ENCODE data around the gene TYW3. TPM values are rescaled to one million over a fixed set of nuclear protein-coding genes. Genes with fewer than 3 reads are reported as not detected.

TYW3 gene
- total and polyA plus RNA-seq, 3 donors from 2014 or later, result 12.7 to 15.4 (median 15.4) TPM

DNA sequence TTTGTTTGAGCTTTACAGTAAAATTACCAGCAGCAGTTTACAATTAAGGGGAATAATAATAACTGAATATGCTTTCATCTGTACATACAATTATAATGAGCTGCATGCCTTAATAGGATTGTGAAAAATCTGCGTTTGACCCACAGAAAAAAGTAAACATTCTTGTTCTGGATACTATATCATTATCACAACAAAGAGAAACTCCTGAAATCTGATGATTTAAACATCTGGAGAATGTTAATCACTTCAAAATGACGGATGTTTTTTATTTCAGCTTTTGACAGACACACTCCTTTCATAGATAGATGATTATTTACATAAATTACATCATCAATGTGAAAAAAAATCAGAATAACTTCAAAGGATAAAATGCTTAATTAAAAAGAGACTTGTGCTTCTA, 58.5 kb downstream of the TYW3 start:
- no peaks in the 10 kb centered on the region for H3K27me3 ChIP-seq
- intact Hi-C loops (cut with DNase I; ENCODE audit: low total_unique reads), result no loop called here
- no peak for DNase-seq
- no peaks in the 10 kb centered on the region for H3K4me1 ChIP-seq
- no peaks in the 10 kb centered on the region for H3K9me3 ChIP-seq
- H3K4me3 ChIP-seq, result no peak overlapping the region
- WGBS, 2 donors, result 45 to 63% methylated on average over 2 of the region's 2 CpGs
- no peak for TF ChIP-seq POLR2A (IDR thresholded peaks at IDR 0.05)
- TF ChIP-seq, protein P1, sequence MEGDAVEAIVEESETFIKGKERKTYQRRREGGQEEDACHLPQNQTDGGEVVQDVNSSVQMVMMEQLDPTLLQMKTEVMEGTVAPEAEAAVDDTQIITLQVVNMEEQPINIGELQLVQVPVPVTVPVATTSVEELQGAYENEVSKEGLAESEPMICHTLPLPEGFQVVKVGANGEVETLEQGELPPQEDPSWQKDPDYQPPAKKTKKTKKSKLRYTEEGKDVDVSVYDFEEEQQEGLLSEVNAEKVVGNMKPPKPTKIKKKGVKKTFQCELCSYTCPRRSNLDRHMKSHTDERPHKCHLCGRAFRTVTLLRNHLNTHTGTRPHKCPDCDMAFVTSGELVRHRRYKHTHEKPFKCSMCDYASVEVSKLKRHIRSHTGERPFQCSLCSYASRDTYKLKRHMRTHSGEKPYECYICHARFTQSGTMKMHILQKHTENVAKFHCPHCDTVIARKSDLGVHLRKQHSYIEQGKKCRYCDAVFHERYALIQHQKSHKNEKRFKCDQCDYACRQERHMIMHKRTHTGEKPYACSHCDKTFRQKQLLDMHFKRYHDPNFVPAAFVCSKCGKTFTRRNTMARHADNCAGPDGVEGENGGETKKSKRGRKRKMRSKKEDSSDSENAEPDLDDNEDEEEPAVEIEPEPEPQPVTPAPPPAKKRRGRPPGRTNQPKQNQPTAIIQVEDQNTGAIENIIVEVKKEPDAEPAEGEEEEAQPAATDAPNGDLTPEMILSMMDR (IDR thresholded peaks at IDR 0.05), result no peak
- no peak overlapping the region for H3K27ac ChIP-seq
- H3K36me3 ChIP-seq (ENCODE audit: low read depth, missing control alignments), result no peaks in the 10 kb centered on the region

DNA sequence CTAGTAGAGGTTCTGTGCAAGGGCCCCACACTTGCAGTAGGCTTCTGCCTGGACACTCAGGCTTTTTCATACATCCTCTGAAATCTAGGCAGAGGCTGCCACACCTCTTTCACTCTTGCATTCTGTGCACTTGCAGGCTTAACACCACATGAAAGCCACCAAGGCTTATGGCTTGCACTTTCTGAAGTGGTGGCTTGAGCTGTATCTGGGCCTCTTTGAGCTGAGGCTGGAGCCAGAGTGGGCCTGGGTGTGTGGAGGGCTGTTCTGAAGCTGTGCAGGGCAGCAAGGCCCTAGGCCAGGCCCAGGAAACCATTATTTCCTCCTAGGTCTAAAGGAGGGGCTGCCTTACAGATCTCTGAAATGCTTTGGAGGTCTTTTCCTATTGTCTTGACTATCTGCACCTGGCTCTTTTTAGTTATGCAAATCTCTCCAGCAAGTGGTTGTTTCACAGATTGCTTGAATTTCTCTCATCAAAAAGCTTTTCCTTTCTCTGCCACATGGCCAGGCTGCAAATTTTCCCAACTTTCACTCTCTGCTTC, 66.2 kb downstream of the TYW3 start:
- peaks cover 2% of the 10 kb centered on the region for H3K4me1 ChIP-seq
- no peak overlapping the region for H3K4me3 ChIP-seq
- H3K27me3 ChIP-seq, result no peaks in the 10 kb centered on the region
- H3K36me3 ChIP-seq (ENCODE audit: low read depth, missing control alignments), result no peaks in the 10 kb centered on the region
- no peak for TF ChIP-seq POLR2A (IDR thresholded peaks at IDR 0.05)
- TF ChIP-seq, protein P1 (IDR thresholded peaks at IDR 0.05), result no peak
- no peak overlapping the region for H3K27ac ChIP-seq
- no peaks in the 10 kb centered on the region for H3K9me3 ChIP-seq
- no peak for DNase-seq
- intact Hi-C loops (cut with DNase I; ENCODE audit: low total_unique reads), result no loop called here

DNA sequence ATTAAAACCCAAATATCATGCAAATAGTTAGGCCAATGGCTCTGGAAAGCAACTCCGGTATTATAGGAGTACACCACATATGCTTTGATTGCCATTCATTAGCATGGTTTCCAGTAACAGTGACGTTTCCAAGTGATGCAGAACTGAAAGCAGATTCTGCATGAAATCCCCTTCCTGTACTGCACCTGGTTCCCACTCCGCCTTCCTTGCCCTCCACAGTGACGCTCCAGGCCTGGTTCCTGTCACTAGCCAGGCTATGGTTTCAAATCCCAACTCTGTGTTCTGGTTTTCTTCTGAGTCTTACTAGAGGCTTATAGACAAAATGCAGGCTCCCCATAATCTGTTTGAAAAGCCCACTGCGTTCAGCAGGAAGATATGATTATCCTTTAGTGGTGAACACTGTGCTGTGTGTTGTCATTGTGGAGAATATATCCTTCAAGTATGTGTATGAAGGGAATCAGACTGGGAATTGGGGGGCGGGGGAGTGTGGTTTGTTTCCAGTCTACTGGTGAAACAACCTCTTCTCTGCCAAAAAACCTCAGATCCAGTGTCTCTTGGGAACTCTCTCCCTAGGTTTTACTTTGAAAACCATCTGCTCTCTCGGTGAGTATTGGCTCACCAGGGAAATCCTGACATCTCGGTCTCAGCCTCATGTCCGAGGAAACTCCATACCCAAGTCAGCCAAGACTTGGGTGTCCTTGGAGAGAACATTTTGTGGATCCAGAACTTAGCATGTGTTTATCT, 78.7 kb downstream of the TYW3 start:
- H3K27ac ChIP-seq, result no peak overlapping the region
- intact Hi-C loops (cut with DNase I; ENCODE audit: low total_unique reads), result no loop called here
- H3K4me3 ChIP-seq, result no peak overlapping the region
- no peaks in the 10 kb centered on the region for H3K36me3 ChIP-seq (ENCODE audit: low read depth, missing control alignments)
- H3K4me1 ChIP-seq, result no peaks in the 10 kb centered on the region
- no peak for DNase-seq
- TF ChIP-seq, protein P1 (IDR thresholded peaks at IDR 0.05), result no peak
- no peak for TF ChIP-seq POLR2A (IDR thresholded peaks at IDR 0.05)
- no peaks in the 10 kb centered on the region for H3K9me3 ChIP-seq
- WGBS, 2 donors, result 56 to 60% methylated on average over 9 of the region's 9 CpGs
- H3K27me3 ChIP-seq, result no peaks in the 10 kb centered on the region

DNA sequence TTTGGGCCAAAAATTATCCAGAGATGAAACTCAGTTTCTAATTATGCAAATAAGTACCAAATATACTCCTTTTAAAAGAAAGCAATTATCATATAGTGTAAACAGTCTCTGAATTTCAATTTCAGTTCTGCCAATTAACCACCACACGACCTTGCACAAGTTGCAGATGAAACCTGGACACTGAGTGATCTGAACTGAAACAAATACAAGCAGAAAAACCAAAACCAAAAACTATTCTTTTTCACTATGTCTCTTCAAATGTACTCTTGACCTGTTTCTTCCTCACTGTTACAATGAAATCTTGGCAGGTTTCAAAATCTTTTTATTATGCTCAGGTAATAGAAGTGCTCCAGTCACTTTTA, 79.2 kb downstream of the TYW3 start:
- Histone ChIP-seq H3K9me3 (no peaks in the 10 kb centered on the region), H3K36me3 (ENCODE audit: low read depth, missing control alignments) (no peaks in the 10 kb centered on the region), H3K4me1 (no peaks in the 10 kb centered on the region), H3K27ac (no peak overlapping the region), H3K27me3 (no peaks in the 10 kb centered on the region), H3K4me3 (no peak overlapping the region)
- TF ChIP-seq, protein P1 (IDR thresholded peaks at IDR 0.05), result no peak
- TF ChIP-seq POLR2A (IDR thresholded peaks at IDR 0.05), result no peak
- 36 to 48% methylated on average over 1 of the region's 1 CpG for WGBS, 2 donors
- intact Hi-C loops (cut with DNase I; ENCODE audit: low total_unique reads), result no loop called here
- DNase-seq, result no peak

Other genes starting within 250 kb of the TYW3 start
- under 1 TPM in 1 of 2 donors, not detected in 1; 0.08 TPM for gene LRRC53, start 220.5 kb upstream of the TYW3 start, total RNA-seq
- not detected for gene LRRC53, start 220.5 kb upstream of the TYW3 start, polyA plus RNA-seq (ENCODE audit: insufficient read depth, low read depth, low replicate concordance)
- gene ERICH3, start 59.4 kb upstream of the TYW3 start, total RNA-seq, result 10 to 100 TPM; 19.5 to 35.7 TPM
- 78.8 TPM for gene ERICH3, start 59.4 kb upstream of the TYW3 start, polyA plus RNA-seq (ENCODE audit: insufficient read depth, low read depth, low replicate concordance)
- gene CRYZ, start 102 bp upstream of the TYW3 start, total RNA-seq, result 10 to 100 TPM; 13.8 to 21.4 TPM
- gene CRYZ, start 102 bp upstream of the TYW3 start, polyA plus RNA-seq (ENCODE audit: insufficient read depth, low read depth, low replicate concordance), result 11.7 TPM